MM.1S (cell line): ENCODE results near the gene PPP2R5B.
A peak's percentile ranks its signal among the peaks of the same experiment; 100 is the strongest.

Experiments used
- DNase-seq: peaks from one replicate; pipeline ENCODE4 v3.0.0-alpha.2; 2015
- H2AFZ ChIP-seq: fragments of 300-600 bp; sonication (generic); 2 replicates; pipeline ENCODE4 v1.6.0; 2016; ENCODE audit warnings: antibody characterized with exemption, low read length
- H3F3A ChIP-seq: fragments of 300-600 bp; sonication (generic); 2 replicates; pipeline ENCODE4 v1.6.1; 2016; ENCODE audit warnings: mild to moderate bottlenecking, antibody characterized with exemption, low read length, moderate library complexity, mixed read lengths; ENCODE audit not compliant: insufficient read depth
- H3K27ac ChIP-seq: fragments of 300-600 bp; sonication (generic); 2 replicates; pipeline ENCODE4 v1.5.1; 2016; ENCODE audit warnings: mild to moderate bottlenecking, low read length
- H3K27me3 ChIP-seq: fragments of 300-600 bp; sonication (generic); replicated peaks from 2 replicates; pipeline ENCODE4 v1.6.0; 2016; ENCODE audit warnings: low read length; ENCODE audit not compliant: insufficient read depth
- H3K36me3 ChIP-seq: fragments of 300-600 bp; sonication (generic); replicated peaks from 2 replicates; pipeline ENCODE4 v1.6.1; 2016; ENCODE audit warnings: mild to moderate bottlenecking, low read length, mixed read lengths; ENCODE audit not compliant: insufficient read depth
- H3K4me1 ChIP-seq: fragments of 300-600 bp; sonication (generic); 2 replicates; pipeline ENCODE4 v1.6.1; 2016; ENCODE audit warnings: low read length, mixed read lengths
- H3K4me2 ChIP-seq: fragments of 300-600 bp; sonication (generic); 2 replicates; pipeline ENCODE4 v1.6.0; 2016; ENCODE audit warnings: low read depth, low read length
- H3K4me3 ChIP-seq: fragments of 300-600 bp; sonication (generic); 2 replicates; pipeline ENCODE4 v1.5.1; 2016; ENCODE audit warnings: low read length, mixed read lengths
- H3K79me2 ChIP-seq: fragments of 300-600 bp; sonication (generic); 2 replicates; pipeline ENCODE4 v1.6.1; 2016; ENCODE audit warnings: mixed run types, low read length, mixed read lengths
- H3K9ac ChIP-seq: fragments of 300-600 bp; sonication (generic); 2 replicates; pipeline ENCODE4 v1.6.1; 2016; ENCODE audit warnings: low read length, mixed read lengths
- H3K9me2 ChIP-seq: fragments of 300-600 bp; sonication (generic); replicated peaks from 2 replicates; pipeline ENCODE4 v1.6.1; 2016; ENCODE audit warnings: mild to moderate bottlenecking, low read length, mixed read lengths; ENCODE audit not compliant: insufficient read depth
- H3K9me3 ChIP-seq: fragments of 300-600 bp; sonication (generic); replicated peaks from 2 replicates; pipeline ENCODE4 v1.6.1; 2016; ENCODE audit warnings: mild to moderate bottlenecking, low read length, mixed read lengths; ENCODE audit not compliant: insufficient read depth
- H4K20me1 ChIP-seq: fragments of 300-600 bp; sonication (generic); 2 replicates; pipeline ENCODE4 v1.6.1; 2016; ENCODE audit warnings: mild to moderate bottlenecking, low read length, moderate library complexity, mixed read lengths; ENCODE audit not compliant: insufficient read depth
- EZH2 ChIP-seq: fragments of 300-600 bp; sonication (generic); optimal IDR thresholded peaks from 2 replicates; pipeline ENCODE3; 2017; ENCODE audit warnings: low read depth, mild to moderate bottlenecking, antibody characterized with exemption, low read length, mixed read lengths
- EZH2phosphoT487 ChIP-seq: fragments of 300-600 bp; sonication (generic); IDR thresholded peaks from 2 replicates; pipeline ENCODE4 v1.6.1; 2018; ENCODE audit warnings: antibody characterized with exemption, low read length
- TF ChIP-seq, protein P1 (sequence below): fragments of 300-600 bp; sonication (generic); IDR thresholded peaks from 2 replicates; pipeline ENCODE4 v1.5.1; 2016; ENCODE audit warnings: antibody characterized with exemption, low read length, mixed read lengths

The PPP2R5B gene

DNA sequence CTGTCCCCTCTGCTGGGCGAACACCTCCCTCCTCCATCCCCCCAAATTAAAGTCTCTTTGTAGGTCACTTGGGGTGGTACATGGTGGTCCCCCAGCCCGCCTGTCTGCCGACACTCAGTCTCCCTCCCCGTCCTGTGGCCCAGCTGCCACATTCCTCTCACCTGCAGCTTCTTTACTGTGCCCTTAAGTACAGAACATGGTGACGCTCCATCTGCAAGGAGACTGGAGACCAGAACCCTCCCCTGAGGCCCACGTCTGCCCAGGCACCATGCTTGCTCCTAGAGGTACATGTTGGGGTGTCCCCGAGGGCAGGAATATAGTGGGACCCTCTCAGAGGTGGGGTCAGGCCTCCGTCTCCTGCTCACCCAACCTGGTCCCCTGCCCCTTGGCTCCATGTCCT is 40.5 kb upstream of the PPP2R5B start:
- Histone ChIP-seq H3K27me3 (peaks cover 46% of the 10 kb centered on the region), H3K4me3 (no peak overlapping the region), H3K9ac (no peak overlapping the region), H3K9me2 (no peaks in the 10 kb centered on the region), H4K20me1 (no peaks in the 10 kb centered on the region), H3K79me2 (no peaks in the 10 kb centered on the region), H3K4me1 (peaks cover 22% of the 10 kb centered on the region), H2AFZ (no peak overlapping the region), H3K36me3 (no peaks in the 10 kb centered on the region), H3K27ac (no peak overlapping the region), H3K4me2 (no peak overlapping the region), H3K9me3 (no peaks in the 10 kb centered on the region), H3F3A (peaks cover 15% of the 10 kb centered on the region)
- TF ChIP-seq EZH2phosphoT487 (no peak), EZH2 (no peak)
- TF ChIP-seq, protein P1, sequence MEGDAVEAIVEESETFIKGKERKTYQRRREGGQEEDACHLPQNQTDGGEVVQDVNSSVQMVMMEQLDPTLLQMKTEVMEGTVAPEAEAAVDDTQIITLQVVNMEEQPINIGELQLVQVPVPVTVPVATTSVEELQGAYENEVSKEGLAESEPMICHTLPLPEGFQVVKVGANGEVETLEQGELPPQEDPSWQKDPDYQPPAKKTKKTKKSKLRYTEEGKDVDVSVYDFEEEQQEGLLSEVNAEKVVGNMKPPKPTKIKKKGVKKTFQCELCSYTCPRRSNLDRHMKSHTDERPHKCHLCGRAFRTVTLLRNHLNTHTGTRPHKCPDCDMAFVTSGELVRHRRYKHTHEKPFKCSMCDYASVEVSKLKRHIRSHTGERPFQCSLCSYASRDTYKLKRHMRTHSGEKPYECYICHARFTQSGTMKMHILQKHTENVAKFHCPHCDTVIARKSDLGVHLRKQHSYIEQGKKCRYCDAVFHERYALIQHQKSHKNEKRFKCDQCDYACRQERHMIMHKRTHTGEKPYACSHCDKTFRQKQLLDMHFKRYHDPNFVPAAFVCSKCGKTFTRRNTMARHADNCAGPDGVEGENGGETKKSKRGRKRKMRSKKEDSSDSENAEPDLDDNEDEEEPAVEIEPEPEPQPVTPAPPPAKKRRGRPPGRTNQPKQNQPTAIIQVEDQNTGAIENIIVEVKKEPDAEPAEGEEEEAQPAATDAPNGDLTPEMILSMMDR: no peak
- DNase-seq: no peak

DNA sequence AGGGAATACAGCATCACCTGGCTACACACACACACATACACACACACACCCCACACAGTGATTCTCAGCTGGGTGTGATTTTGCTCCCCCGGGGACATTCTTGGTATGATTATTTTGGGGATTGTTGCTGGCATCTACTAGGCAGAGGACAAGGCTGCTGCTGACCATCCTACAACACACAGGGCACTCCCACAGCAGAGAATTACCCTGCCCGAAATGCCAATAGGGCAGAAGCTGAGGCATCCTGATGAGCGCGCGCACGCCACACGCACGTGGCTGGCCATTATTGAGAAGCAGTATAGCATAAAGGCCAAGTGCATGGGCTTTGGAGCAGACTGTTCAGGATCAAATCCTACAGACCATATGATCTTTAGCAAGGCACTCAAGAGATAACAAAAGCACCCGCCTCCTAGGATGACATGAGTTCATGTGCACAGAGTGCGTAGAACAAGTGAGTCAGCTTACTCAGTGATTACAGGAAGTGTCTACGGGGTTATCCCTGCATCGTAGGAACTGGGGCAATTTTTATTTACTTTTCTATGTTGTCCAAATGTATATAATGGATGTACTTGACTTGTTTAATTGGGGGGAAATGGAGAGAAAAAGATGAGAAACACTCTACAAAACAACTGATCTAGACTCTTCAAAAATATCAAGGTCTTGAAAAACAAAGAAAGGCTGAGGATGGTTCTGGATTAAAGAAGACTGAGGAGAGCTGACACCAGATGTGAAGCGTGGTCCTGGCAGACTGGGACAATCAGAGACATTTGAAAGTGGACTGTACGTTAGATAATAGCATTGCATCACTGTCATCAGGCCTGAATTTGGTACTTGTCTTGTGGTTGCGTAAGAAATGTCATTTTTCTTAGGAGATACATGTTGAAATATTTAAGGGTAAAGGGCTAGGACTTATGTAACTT is 38.9 kb upstream of the PPP2R5B start:
- no peaks in the 10 kb centered on the region for H4K20me1 ChIP-seq
- no peak overlapping the region for H3K4me3 ChIP-seq
- no peaks in the 10 kb centered on the region for H3K9me3 ChIP-seq
- peaks cover 46% of the 10 kb centered on the region for H3K27me3 ChIP-seq
- H3K4me2 ChIP-seq: no peak overlapping the region
- H3K4me1 ChIP-seq: peaks cover 6% of the 10 kb centered on the region; the same call in 1 of the 2 replicates
- H3K9ac ChIP-seq: no peak overlapping the region
- H3F3A ChIP-seq: peaks cover under 1% of the 10 kb centered on the region; the same call in 1 of the 2 replicates
- no peaks in the 10 kb centered on the region for H3K79me2 ChIP-seq
- H2AFZ ChIP-seq: no peak overlapping the region
- H3K36me3 ChIP-seq: no peaks in the 10 kb centered on the region
- no peaks in the 10 kb centered on the region for H3K9me2 ChIP-seq
- no peak overlapping the region for H3K27ac ChIP-seq
- TF ChIP-seq, protein P1: no peak
- TF ChIP-seq EZH2phosphoT487 (no peak), EZH2 (no peak)
- DNase-seq: no peak

DNA sequence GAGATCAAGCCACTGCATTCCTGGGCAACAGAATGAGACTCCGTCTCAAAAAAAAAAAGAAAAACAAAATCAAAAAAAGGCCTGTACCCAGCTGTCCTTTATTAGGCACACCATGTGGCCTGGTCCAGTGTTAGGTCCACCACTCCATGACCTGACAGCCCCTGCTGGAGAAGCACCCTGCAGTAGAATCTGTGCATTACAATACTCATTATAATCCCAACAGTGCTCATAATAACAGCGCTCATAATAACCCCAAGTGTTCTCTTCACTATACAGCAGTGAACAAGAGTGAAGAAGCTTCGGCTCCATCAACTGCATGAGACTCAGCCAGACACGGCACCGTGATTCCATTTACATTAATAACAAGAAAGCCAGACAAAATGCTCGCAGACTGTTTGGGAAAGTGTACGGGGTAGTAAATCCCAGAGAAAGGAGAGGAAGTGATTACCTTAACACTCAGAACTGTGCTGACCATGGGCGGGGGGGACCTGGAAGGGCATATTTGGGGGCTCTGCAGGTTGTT is 37.2 kb upstream of the PPP2R5B start:
- Histone ChIP-seq H3K27ac (no peak overlapping the region), H3K9ac (no peak overlapping the region; the same call in 1 of the 2 replicates), H3F3A (no peaks in the 10 kb centered on the region), H3K79me2 (no peaks in the 10 kb centered on the region), H4K20me1 (no peaks in the 10 kb centered on the region), H3K4me2 (peak overlapping the region; percentile 81; the same call in 1 of the 2 replicates), H3K4me1 (0 out of 2 replicates have a peak, but pooled peaks cover 2% of the 10 kb centered on the region), H3K9me2 (no peaks in the 10 kb centered on the region), H3K27me3 (peaks cover 36% of the 10 kb centered on the region), H3K9me3 (no peaks in the 10 kb centered on the region), H3K4me3 (no peak overlapping the region), H2AFZ (peak overlapping the region; percentile 58), H3K36me3 (no peaks in the 10 kb centered on the region)
- no peak for DNase-seq
- TF ChIP-seq EZH2phosphoT487 (no peak), EZH2 (no peak)
